Neural cell (in vitro differentiated cells): Measurements from ENCODE around the gene RSPH1.

Experiments
- CTCF ChIP-seq: fragments of 450-650 bp; IDR thresholded peaks from 2 replicates; pipeline ENCODE4 v1.5.1; 2014; ENCODE audit warnings: antibody characterized with exemption, mild to moderate bottlenecking, moderate library complexity; ENCODE audit not compliant: poor library complexity, severe bottlenecking
- EP300 ChIP-seq: fragments of 450-650 bp; conservative IDR thresholded peaks from 2 replicates; pipeline ENCODE4 v1.6.1; 2014; ENCODE audit warnings: antibody characterized with exemption, mild to moderate bottlenecking, moderate library complexity; ENCODE audit not compliant: poor library complexity, severe bottlenecking
- EZH2 ChIP-seq: fragments of 200-600, 300-800 bp; shearing (Covaris generic), sonication (generic); IDR thresholded peaks from 2 replicates; pipeline ENCODE4 v1.6.1; 2014; ENCODE audit warnings: antibody characterized with exemption, low read length, borderline replicate concordance, mild to moderate bottlenecking; ENCODE audit not compliant: insufficient read depth, poor library complexity, severe bottlenecking
- MXI1 ChIP-seq: fragments of 450-650 bp; conservative IDR thresholded peaks from 2 replicates; pipeline ENCODE4 v1.6.1; 2014; ENCODE audit warnings: antibody characterized with exemption, mild to moderate bottlenecking; ENCODE audit not compliant: poor library complexity, severe bottlenecking
- POLR2AphosphoS5 ChIP-seq: IDR thresholded peaks from 2 replicates; pipeline ENCODE4 v1.6.1; 2012
- TAF1 ChIP-seq: IDR thresholded peaks from 2 replicates; pipeline ENCODE4 v1.6.1; 2012; ENCODE audit warnings: low read depth

DNA sequence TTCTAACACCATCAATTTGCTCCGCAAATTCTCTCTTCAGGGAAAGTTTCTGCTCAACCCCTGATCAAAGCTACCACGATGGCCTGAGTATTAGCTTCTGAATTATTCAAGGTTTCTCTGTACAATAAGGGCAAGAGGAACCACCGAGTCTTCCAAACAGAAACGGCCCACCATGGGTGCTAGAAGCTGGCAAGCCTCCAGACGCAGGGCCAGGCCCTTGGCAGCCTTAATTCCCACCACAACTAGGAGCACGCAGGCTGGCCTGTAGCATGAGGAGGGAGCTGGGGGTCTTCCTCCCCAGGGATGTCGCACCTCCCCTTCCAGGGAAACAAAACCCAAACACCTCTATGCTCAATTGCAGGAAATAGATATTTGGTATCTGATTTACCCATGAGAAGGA is 11.1 kb downstream of the RSPH1 start:
- no peak for TF ChIP-seq CTCF
- no peak for TF ChIP-seq TAF1
- no peak for TF ChIP-seq EZH2
- TF ChIP-seq MXI1 = no peak
- no peak for TF ChIP-seq EP300
- TF ChIP-seq POLR2AphosphoS5 = no peak
